Measurements from ENCODE around the gene PHLDB3.
"Not testable (repeated sequence)": the region's sequence is repeated elsewhere in the genome, so short reads cannot be mapped to it uniquely, and the experiment has no call there.

PHLDB3 gene

GRCh38 chr19:43504426-43505185 lies at the start of gene PHLDB3:
Gene PHLDB3, minus strand, starts transcription at chr19:43504746. Its CDS starts 628 bp downstream, at chr19:43504118.
- peak; percentile 70 for DNase-seq (ENCODE audit: low spot score)

GRCh38 chr19:43553656-43554055 lies 49.1 kb upstream of the PHLDB3 start:
- no peak for DNase-seq (ENCODE audit: low spot score)

GRCh38 chr19:43552616-43553015 lies 48.1 kb upstream of the PHLDB3 start:
- no peak for DNase-seq (ENCODE audit: low spot score)

- DNase-seq (ENCODE audit: low spot score), result no peak
Measured at GRCh38 chr19:43552198-43552450, 47.6 kb upstream of the PHLDB3 start.

GRCh38 chr19:43551399-43552197 lies 47.1 kb upstream of the PHLDB3 start:
- DNase-seq (ENCODE audit: low spot score), result no peak

GRCh38 chr19:43548706-43549105 lies 44.2 kb upstream of the PHLDB3 start:
- no peak for DNase-seq (ENCODE audit: low spot score)

GRCh38 chr19:43547926-43548325 lies 43.4 kb upstream of the PHLDB3 start:
- DNase-seq (ENCODE audit: low spot score), result not testable (repeated sequence)

GRCh38 chr19:43546581-43546980 lies 42.0 kb upstream of the PHLDB3 start:
- DNase-seq (ENCODE audit: low spot score), result no peak

- DNase-seq (ENCODE audit: low spot score), result no peak
Measured at GRCh38 chr19:43545981-43546380, 41.4 kb upstream of the PHLDB3 start.

- DNase-seq (ENCODE audit: low spot score), result no peak
Measured at GRCh38 chr19:43545276-43545675, 40.7 kb upstream of the PHLDB3 start.

- DNase-seq (ENCODE audit: low spot score), result no peak
Measured at GRCh38 chr19:43544077-43544476, 39.5 kb upstream of the PHLDB3 start.

GRCh38 chr19:43541920-43542650 lies 37.5 kb upstream of the PHLDB3 start:
- no peak for DNase-seq (ENCODE audit: low spot score)

GRCh38 chr19:43540381-43540780 lies 35.8 kb upstream of the PHLDB3 start:
- DNase-seq (ENCODE audit: low spot score), result no peak

- DNase-seq (ENCODE audit: low spot score), result no peak
Measured at GRCh38 chr19:43538922-43539321, 34.4 kb upstream of the PHLDB3 start.

GRCh38 chr19:43534816-43535761 lies 30.5 kb upstream of the PHLDB3 start:
- peak; percentile 79 for DNase-seq (ENCODE audit: low spot score)

GRCh38 chr19:43534305-43534815 lies 29.8 kb upstream of the PHLDB3 start:
- DNase-seq (ENCODE audit: low spot score), result no peak

GRCh38 chr19:43533546-43534304 lies 29.2 kb upstream of the PHLDB3 start:
- peak; percentile 97 for DNase-seq (ENCODE audit: low spot score)

- peak; percentile 97 for DNase-seq (ENCODE audit: low spot score)
Measured at GRCh38 chr19:43532962-43533545, 28.5 kb upstream of the PHLDB3 start, which contains the start of gene ZNF575. Gene ZNF575, plus strand, starts transcription at chr19:43533188. Its CDS starts 1,235 bp downstream, at chr19:43534423.

- peak; percentile 75 for DNase-seq (ENCODE audit: low spot score)
Measured at GRCh38 chr19:43532571-43532961, 28.0 kb upstream of the PHLDB3 start.

Data from left forelimb (tissue), 1 donor.